GM12874 (cell line): ENCODE results near the gene TSNAX.

ENCODE experiments used
- TF ChIP-seq, protein P1 (sequence below): IDR thresholded peaks from 2 replicates; pipeline ENCODE4 v1.5.1; 2011; ENCODE audit warnings: low read depth, mild to moderate bottlenecking, control low read depth, low read length, moderate library complexity; ENCODE audit not compliant: insufficient read depth

The TSNAX gene

DNA sequence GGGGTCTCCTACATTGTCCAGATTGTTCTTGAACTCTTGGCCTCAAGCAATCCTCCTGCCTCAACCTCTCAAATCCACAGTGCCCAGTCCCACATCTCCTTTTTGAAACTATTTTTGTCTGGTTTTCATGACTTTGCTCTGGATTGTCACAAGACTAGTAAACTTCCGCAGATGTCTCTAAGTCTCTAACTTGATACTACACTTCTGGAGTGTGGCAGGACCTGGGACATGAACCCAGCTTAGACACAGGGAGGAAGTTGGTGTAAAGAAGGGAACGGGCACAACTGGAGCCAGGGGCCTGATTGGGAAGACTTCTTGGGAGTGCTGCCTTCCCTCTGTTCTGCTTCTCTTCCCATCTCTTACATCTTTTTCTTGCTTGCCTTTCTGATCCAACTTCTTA, 81.9 kb downstream of the TSNAX start:
- TF ChIP-seq, protein P1, sequence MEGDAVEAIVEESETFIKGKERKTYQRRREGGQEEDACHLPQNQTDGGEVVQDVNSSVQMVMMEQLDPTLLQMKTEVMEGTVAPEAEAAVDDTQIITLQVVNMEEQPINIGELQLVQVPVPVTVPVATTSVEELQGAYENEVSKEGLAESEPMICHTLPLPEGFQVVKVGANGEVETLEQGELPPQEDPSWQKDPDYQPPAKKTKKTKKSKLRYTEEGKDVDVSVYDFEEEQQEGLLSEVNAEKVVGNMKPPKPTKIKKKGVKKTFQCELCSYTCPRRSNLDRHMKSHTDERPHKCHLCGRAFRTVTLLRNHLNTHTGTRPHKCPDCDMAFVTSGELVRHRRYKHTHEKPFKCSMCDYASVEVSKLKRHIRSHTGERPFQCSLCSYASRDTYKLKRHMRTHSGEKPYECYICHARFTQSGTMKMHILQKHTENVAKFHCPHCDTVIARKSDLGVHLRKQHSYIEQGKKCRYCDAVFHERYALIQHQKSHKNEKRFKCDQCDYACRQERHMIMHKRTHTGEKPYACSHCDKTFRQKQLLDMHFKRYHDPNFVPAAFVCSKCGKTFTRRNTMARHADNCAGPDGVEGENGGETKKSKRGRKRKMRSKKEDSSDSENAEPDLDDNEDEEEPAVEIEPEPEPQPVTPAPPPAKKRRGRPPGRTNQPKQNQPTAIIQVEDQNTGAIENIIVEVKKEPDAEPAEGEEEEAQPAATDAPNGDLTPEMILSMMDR = no peak

DNA sequence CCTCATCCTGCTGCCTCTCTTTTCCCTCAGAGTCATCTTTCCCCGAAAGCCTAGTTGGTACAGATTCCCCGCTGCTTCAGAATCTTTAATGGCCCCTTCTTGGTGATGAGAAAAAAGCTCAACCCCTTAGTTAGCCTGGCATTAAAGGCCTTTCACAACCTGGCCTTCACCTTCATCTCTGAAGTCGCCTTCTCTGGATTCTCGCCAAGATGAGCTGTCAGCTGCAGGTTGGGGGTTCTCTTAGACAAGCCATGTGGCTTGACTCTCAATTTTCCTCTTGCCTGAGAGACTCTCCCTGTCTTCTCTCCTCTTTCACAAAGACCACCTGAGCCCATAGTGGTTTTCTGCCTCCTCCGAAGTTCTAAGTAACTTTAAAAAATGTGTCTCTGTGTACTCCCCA, 82.6 kb downstream of the TSNAX start:
- TF ChIP-seq, protein P1 = no peak

DNA sequence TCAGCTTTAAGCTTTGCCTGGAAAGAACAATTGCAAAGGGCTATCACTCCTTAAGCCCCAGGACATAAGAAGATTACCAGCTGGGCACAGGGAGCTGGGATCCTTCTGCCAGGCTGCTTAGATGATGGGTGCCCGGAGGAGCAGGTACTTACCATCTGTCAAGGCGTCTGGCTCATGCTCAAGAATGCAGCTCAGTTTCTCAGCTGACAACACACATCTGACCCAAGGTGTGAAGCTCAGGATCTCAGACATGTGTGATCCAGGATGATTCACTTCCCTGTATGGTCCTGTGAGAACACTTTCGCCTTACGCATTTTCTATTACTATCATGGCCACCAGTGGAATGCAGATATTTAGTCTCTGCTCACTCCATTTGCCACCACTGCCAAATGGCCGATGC, 83.4 kb downstream of the TSNAX start:
- TF ChIP-seq, protein P1 = no peak

DNA sequence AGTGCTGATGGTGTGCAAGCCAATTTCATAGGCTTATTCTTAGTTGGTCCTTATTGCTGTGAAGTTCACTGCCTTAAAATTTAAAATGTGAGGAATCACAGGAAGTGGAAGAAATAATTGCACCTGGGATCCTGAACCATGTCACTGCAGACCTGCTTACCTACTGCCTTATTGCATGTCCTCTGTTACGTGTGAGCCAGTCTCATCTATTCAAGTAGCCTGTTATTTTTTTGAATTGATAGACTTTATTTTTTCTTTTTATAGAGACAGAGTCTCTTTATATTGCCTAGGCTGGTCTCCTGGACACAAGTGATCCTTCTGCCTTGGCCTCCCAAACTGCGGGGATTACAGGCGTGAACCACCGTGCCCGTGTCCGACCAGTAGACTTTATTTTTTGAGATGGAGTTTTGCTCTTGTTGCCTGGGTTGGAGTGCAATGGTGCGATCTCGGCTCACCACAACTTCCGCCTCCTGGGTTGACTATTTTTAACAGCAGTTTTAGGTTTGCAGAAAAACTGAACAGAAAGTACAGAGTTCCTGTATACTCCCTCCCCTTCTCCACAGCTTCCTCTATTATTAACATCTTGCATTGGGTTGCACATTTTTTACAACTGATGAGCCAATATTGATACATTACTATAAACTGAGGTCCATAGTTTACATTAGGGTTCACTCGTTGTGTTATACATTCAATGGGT, 84.1 kb downstream of the TSNAX start:
- TF ChIP-seq, protein P1 = no peak

DNA sequence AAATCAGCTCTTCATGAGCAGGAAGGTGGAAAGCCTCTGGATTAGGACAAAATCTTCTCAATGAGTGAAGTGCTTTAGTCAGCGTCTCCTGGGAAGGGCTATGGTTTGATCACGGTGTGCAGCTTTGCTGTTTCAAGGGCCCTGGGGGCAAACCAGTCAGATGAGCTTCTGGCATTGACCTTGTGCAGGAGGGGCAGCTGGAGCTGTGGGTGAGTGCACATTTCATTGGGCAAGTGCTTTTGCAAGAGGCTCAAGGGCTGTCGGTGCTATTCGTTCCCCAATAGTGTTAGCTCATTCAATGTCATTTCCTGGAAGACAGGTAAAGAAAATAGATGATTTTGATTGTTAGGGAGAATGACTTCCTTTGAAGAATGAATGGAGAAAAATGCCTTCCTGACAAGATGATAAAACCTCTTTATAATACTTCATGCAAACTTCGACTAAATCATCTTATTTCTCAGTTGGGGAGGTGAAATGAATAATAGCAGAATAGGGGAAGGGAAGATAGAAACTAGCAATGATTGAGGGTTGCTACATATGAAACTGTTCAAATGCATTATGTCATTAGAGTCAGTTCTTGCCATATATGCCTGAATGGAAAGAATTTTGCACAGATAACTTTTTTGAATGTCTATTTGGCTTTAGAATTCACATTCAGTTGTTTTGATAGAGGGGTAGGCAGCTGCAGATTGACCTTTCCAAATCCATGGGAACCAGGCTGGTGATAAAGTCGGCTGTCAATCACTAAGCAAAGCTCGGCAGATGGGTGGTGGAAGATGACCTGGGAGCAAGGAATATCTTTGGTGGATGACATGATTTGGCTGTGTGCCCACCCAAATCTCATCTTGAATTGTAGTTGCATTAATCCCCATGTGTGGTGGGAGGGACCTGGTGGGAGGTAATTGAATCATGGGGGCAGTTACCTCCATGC, 85.2 kb downstream of the TSNAX start:
- TF ChIP-seq, protein P1 = no peak
